Activated CD8-positive, alpha-beta T cell treated with anti-CD3 and anti-CD28 coated beads, Interleukin-2, amount 10 ng/mL, durations not matched to agents 7 days and 5 days (primary cell): ENCODE measurements around the gene AKAP11. TPM values are rescaled to one million over a fixed set of nuclear protein-coding genes. Genes with fewer than 3 reads are reported as not detected.

Source experiments
- ATAC-seq: fragments of 150-1000 bp; cut with Tn5 transposase; one replicate; pipeline ENCODE4 v1.10.0; 2021; ENCODE audit warnings: moderate library complexity
- CTCF ChIA-PET: fragments of 350-600 bp; sonication (Branson Sonifier 250); formaldehyde crosslinking; loops from one replicate; lab custom pipeline; 2021; ENCODE audit warnings: antibody characterized with exemption; lab: Charles Lee
- POLR2A ChIA-PET: fragments of 350-600 bp; sonication (Branson Sonifier 250); formaldehyde crosslinking; loops from one replicate; lab custom pipeline; 2021; ENCODE audit warnings: antibody characterized with exemption; lab: Charles Lee
- DNase-seq: peaks from one replicate; pipeline ENCODE4 v3.0.0-alpha.2; 2020
- H3K27ac Mint-ChIP-seq: one replicate; pipeline ENCODE4 v1.8.0; 2021; ENCODE audit warnings: mild to moderate bottlenecking, mixed read lengths
- H3K27me3 Mint-ChIP-seq: one replicate; pipeline ENCODE4 v1.8.0; 2021; ENCODE audit warnings: low read depth, mixed read lengths
- H3K36me3 Mint-ChIP-seq: one replicate; pipeline ENCODE4 v1.8.0; 2021; ENCODE audit warnings: low read depth, mixed read lengths
- H3K4me1 Mint-ChIP-seq: one replicate; pipeline ENCODE4 v1.8.0; 2021; ENCODE audit warnings: low read depth, mixed read lengths
- H3K4me3 Mint-ChIP-seq: one replicate; pipeline ENCODE4 v1.8.0; 2021; ENCODE audit warnings: mild to moderate bottlenecking, mixed read lengths
- H3K9me3 Mint-ChIP-seq: one replicate; pipeline ENCODE4 v1.8.0; 2022; ENCODE audit warnings: mixed read lengths; ENCODE audit not compliant: insufficient read depth
- total RNA-seq, 2 experiments: library from RNA; stranded (reverse); gene quantifications; one replicate each; pipeline ENCODE4 v1.2.3, GENCODE V29; 2021

Gene AKAP11
- total RNA-seq, 2 experiments from 2014 or later, result 25.8 to 27.1 TPM

- ATAC-seq, result no peak
- Mint-ChIP-seq H3K9me3 (no peaks in the 10 kb centered on the region), H3K27me3 (peaks cover 4% of the 10 kb centered on the region), H3K4me1 (peaks cover 12% of the 10 kb centered on the region), H3K4me3 (no peak overlapping the region), H3K36me3 (peaks cover 3% of the 10 kb centered on the region), H3K27ac (no peak overlapping the region)
- ChIA-PET POLR2A (no interaction called here), CTCF (no interaction called here)
- no peak for DNase-seq
Observed at GRCh38 chr13:42255886-42256285, 16.1 kb upstream of the AKAP11 start.

DNA sequence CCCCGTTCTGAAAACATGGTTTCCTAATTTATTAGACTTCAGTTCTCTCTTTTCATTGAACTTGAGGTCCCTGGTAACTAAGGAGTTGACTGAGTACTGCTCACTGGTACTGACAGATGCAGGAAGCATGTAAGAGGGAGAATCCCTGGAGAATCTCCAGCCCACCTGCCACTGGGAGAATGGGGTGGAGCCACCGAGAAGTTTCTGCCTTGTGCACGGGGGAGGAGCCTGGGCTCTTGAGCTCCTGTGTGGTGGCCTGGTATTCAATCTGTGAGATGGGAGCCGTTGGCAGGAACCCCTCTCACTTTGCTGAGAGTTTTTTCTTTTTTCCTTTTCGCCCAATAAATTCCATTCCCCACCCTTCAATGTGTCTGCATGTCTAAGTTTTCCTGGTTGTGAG is 13.2 kb upstream of the AKAP11 start:
- CTCF ChIA-PET, result no interaction called here
- POLR2A ChIA-PET, result interaction anchor here (0.5 to 1.2 kb wide), 4 partner anchors 8 to 30 kb away, joined by 3 to 4 read pairs (median 3); no protein-coding TSS in a partner anchor

DNA sequence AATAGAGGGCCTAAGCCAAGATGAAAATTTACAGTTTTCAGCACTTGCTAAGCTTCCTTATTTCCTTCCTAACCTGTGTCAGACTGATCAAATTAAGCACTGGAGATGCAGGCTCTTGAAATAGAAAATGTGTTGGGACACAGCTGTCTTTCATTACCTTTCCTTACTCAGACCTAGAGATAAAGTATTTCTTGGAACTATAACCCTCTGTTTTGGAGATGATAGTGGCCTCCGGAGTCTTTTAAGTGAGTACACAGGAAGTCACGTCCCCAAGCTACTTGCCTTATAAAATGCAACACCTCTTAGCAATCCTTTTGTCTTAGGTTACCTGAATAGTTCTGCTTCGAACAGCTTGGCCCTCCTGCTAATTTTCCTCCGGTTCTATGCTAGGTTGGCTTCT is 12.4 kb upstream of the AKAP11 start:
- H3K4me3 Mint-ChIP-seq, result no peak overlapping the region
- CTCF ChIA-PET, result interaction anchor here (0.8 kb wide), 1 partner anchor 10 kb away, joined by 5 read pairs; no protein-coding TSS in a partner anchor
- peaks cover 12% of the 10 kb centered on the region for H3K4me1 Mint-ChIP-seq
- H3K9me3 Mint-ChIP-seq, result no peaks in the 10 kb centered on the region
- no peak for DNase-seq
- ATAC-seq, result peak; percentile 53
- POLR2A ChIA-PET, result interaction anchor here (0.5 to 1.2 kb wide), 3 partner anchors 11 to 30 kb away, joined by 3 to 4 read pairs (median 3); no protein-coding TSS in a partner anchor
- peak overlapping the region; percentile 70 for H3K27ac Mint-ChIP-seq
- H3K36me3 Mint-ChIP-seq, result peaks cover 3% of the 10 kb centered on the region
- peaks cover 7% of the 10 kb centered on the region for H3K27me3 Mint-ChIP-seq

More for the DNA sequence above, 13.2 kb upstream of the AKAP11 start:
- peaks cover 12% of the 10 kb centered on the region for H3K4me1 Mint-ChIP-seq
- ATAC-seq, result no peak
- H3K9me3 Mint-ChIP-seq, result no peaks in the 10 kb centered on the region
- no peak for DNase-seq
- no peak overlapping the region for H3K4me3 Mint-ChIP-seq
- H3K27me3 Mint-ChIP-seq, result peaks cover 4% of the 10 kb centered on the region
- no peak overlapping the region for H3K27ac Mint-ChIP-seq
- H3K36me3 Mint-ChIP-seq, result peaks cover 3% of the 10 kb centered on the region

GRCh38 chr13:42260903-42261654 is 10.9 kb upstream of the AKAP11 start:
- ChIA-PET CTCF (no interaction called here), POLR2A (no interaction called here)
- Mint-ChIP-seq H3K27me3 (peaks cover 8% of the 10 kb centered on the region), H3K36me3 (peaks cover 3% of the 10 kb centered on the region), H3K27ac (no peak overlapping the region), H3K4me3 (no peak overlapping the region), H3K9me3 (no peaks in the 10 kb centered on the region), H3K4me1 (peaks cover 12% of the 10 kb centered on the region)
- DNase-seq, result no peak
- no peak for ATAC-seq

- H3K27me3 Mint-ChIP-seq, result peaks cover 8% of the 10 kb centered on the region
Observed at GRCh38 chr13:42266473-42266872, 5.5 kb upstream of the AKAP11 start.

DNA sequence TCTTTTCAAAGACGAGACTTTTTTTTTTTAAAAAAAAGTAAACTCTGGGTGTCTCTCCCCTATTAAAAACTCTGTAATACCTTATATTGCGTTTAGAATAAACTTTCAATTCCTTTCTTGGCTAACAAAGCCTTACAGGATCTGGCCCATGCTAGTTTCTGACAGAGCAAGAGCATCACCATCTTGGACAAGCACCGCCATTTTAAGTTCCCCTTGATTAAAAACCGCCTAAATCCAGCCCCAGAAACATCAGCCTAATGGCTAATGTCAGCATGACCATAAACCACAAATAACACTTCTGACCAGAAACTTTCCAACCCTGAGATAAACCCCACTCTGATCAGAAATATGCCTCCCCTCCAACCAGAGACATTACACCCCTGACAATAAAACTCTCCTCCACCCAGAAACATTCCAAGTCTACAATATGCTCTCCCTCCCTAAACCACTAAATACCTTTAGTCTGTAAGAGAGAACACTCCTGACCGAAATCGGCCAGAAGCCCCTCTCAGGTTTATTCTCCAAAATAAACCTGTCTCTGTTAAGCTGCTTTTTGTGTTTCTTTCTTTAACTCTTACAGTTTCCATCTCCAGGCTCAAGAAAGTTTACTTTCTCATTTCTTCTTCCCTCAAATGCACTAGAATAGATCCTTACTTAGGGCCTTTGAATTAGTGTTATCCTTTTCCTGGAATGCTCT is 1.6 kb upstream of the AKAP11 start:
- Mint-ChIP-seq H3K36me3 (peaks cover 19% of the 10 kb centered on the region), H3K9me3 (peaks cover 6% of the 10 kb centered on the region), H3K4me3 (peak overlapping the region; percentile 98), H3K4me1 (peaks cover 38% of the 10 kb centered on the region), H3K27ac (no peak overlapping the region), H3K27me3 (no peaks in the 10 kb centered on the region)
- no peak for DNase-seq
- POLR2A ChIA-PET, result interaction anchor here (1.0 kb wide), 1 partner anchor 11 kb away, joined by 3 read pairs; no protein-coding TSS in a partner anchor
- no peak for ATAC-seq
- CTCF ChIA-PET, result interaction anchor here (1.0 to 1.5 kb wide), 2 partner anchors 11 to 208 kb away, joined by 3 to 5 read pairs; no protein-coding TSS in a partner anchor

More at GRCh38 chr13:42266473-42266872, 5.5 kb upstream of the AKAP11 start:
- no peak overlapping the region for H3K4me3 Mint-ChIP-seq
- peaks cover 6% of the 10 kb centered on the region for H3K9me3 Mint-ChIP-seq
- ChIA-PET CTCF (interaction anchor here (0.6 kb wide), 1 partner anchor 48 kb away, joined by 3 read pairs; no protein-coding TSS in a partner anchor), POLR2A (interaction anchor here (0.7 kb wide), 1 partner anchor 7 kb away, joined by 3 read pairs; no protein-coding TSS in a partner anchor)
- H3K27ac Mint-ChIP-seq, result no peak overlapping the region
- DNase-seq (no peak), ATAC-seq (no peak)
- peaks cover 14% of the 10 kb centered on the region for H3K4me1 Mint-ChIP-seq
- H3K36me3 Mint-ChIP-seq, result peaks cover 11% of the 10 kb centered on the region

DNA sequence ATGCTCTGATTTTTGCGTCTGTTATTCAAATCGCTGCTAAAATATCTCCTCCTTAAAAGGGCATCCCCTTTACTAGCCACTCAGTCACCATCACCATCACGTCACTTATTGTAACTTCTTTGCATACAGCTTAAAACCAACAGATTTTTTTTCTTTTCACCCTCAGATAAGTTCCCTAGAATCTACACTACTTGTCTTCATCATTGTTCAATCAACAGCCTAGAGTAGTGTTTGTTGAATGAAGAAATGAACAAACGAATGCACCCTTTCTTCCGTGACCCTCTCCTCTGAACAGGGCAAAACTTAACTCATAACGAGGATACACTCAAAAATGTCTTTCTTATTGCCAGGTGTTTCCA is 1.1 kb upstream of the AKAP11 start:
- ATAC-seq (no peak), DNase-seq (no peak)
- Mint-ChIP-seq H3K36me3 (peaks cover 19% of the 10 kb centered on the region), H3K4me1 (peaks cover 43% of the 10 kb centered on the region), H3K4me3 (peak overlapping the region; percentile 98), H3K9me3 (peaks cover 6% of the 10 kb centered on the region), H3K27ac (peak overlapping the region; percentile 96), H3K27me3 (no peaks in the 10 kb centered on the region)
- ChIA-PET POLR2A (interaction anchor here (1.0 to 2.5 kb wide), 2 partner anchors 12 to 56 kb away, joined by 3 to 9 read pairs; no protein-coding TSS in a partner anchor), CTCF (interaction anchor here (1.0 to 2.4 kb wide), 2 partner anchors 208 to 603 kb away, joined by 3 to 8 read pairs; no protein-coding TSS in a partner anchor)

- ChIA-PET CTCF (interaction anchor here (0.9 to 2.4 kb wide), 9 partner anchors 55 to 603 kb away, joined by 3 to 9 read pairs (median 4); no protein-coding TSS in a partner anchor), POLR2A (interaction anchor here (0.6 to 2.5 kb wide), 12 partner anchors 12 to 721 kb away, joined by 3 to 9 read pairs (median 3); partner anchors contain the start of gene EPSTI1)
- H3K4me1 Mint-ChIP-seq, result peaks cover 47% of the 10 kb centered on the region
- peaks cover 6% of the 10 kb centered on the region for H3K9me3 Mint-ChIP-seq
- ATAC-seq (peak; percentile 95), DNase-seq (peak; percentile 97)
- H3K36me3 Mint-ChIP-seq, result peaks cover 20% of the 10 kb centered on the region
- H3K4me3 Mint-ChIP-seq, result peak overlapping the region; percentile 98
- H3K27me3 Mint-ChIP-seq, result no peaks in the 10 kb centered on the region
- peak overlapping the region; percentile 96 for H3K27ac Mint-ChIP-seq
Observed at GRCh38 chr13:42271337-42272114, 426 bp upstream of the AKAP11 start.

- no peak for DNase-seq
- ATAC-seq, result no peak
- Mint-ChIP-seq H3K36me3 (peaks cover 26% of the 10 kb centered on the region), H3K4me3 (peak overlapping the region; percentile 98), H3K27me3 (no peaks in the 10 kb centered on the region), H3K27ac (peak overlapping the region; percentile 96), H3K9me3 (peaks cover 6% of the 10 kb centered on the region), H3K4me1 (peaks cover 57% of the 10 kb centered on the region)
- CTCF ChIA-PET, result interaction anchor here (0.7 to 2.4 kb wide), 11 partner anchors 29 to 605 kb away, joined by 3 to 9 read pairs (median 4); no protein-coding TSS in a partner anchor
- POLR2A ChIA-PET, result interaction anchor here (0.8 to 2.5 kb wide), 9 partner anchors 10 to 802 kb away, joined by 3 to 9 read pairs (median 4); partner anchors contain the start of gene EPSTI1
Observed at GRCh38 chr13:42272804-42273175, 838 bp downstream of the AKAP11 start.

GRCh38 chr13:42274386-42275097 is 2.6 kb downstream of the AKAP11 start:
- Mint-ChIP-seq H3K36me3 (peaks cover 29% of the 10 kb centered on the region), H3K27me3 (no peaks in the 10 kb centered on the region), H3K27ac (peak overlapping the region; percentile 55), H3K4me3 (peak overlapping the region; percentile 45), H3K9me3 (peaks cover 6% of the 10 kb centered on the region), H3K4me1 (peaks cover 62% of the 10 kb centered on the region)
- no peak for DNase-seq
- no peak for ATAC-seq
- CTCF ChIA-PET, result interaction anchor here (1.3 kb wide), 1 partner anchor 204 kb away, joined by 3 read pairs; no protein-coding TSS in a partner anchor
- POLR2A ChIA-PET, result no interaction called here
